ENCODE data around the gene SMARCAL1.

- TF ChIP-seq, protein P1, sequence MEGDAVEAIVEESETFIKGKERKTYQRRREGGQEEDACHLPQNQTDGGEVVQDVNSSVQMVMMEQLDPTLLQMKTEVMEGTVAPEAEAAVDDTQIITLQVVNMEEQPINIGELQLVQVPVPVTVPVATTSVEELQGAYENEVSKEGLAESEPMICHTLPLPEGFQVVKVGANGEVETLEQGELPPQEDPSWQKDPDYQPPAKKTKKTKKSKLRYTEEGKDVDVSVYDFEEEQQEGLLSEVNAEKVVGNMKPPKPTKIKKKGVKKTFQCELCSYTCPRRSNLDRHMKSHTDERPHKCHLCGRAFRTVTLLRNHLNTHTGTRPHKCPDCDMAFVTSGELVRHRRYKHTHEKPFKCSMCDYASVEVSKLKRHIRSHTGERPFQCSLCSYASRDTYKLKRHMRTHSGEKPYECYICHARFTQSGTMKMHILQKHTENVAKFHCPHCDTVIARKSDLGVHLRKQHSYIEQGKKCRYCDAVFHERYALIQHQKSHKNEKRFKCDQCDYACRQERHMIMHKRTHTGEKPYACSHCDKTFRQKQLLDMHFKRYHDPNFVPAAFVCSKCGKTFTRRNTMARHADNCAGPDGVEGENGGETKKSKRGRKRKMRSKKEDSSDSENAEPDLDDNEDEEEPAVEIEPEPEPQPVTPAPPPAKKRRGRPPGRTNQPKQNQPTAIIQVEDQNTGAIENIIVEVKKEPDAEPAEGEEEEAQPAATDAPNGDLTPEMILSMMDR (IDR thresholded peaks at IDR 0.05) = no peak
- TF ChIP-seq POLR2AphosphoS5 (IDR thresholded peaks at IDR 0.05) (no peak), POLR2A (IDR thresholded peaks at IDR 0.05) (no peak)
Measured at GRCh38 chr2:216405588-216405987, 6.7 kb upstream of the SMARCAL1 start.
